Liver (tissue), 3 donors: Measurements from ENCODE around the gene GP1BB.

Experiments
- CTCF ChIP-seq: fragments of 150-350 bp; IDR thresholded peaks from 2 replicates; pipeline ENCODE4 v1.5.1; 2017; ENCODE audit warnings: improper control_type of control experiment, low read depth, low read length; ENCODE audit not compliant: missing input control
- EGR1 ChIP-seq, 2 donors: IDR thresholded peaks; 2 replicates each; pipeline ENCODE4 v1.6.1; 2016 to 2018; ENCODE audit warnings: antibody characterized with exemption in 2 of 2, low read depth in 2 of 2
- FOXA1 ChIP-seq: IDR thresholded peaks from 2 replicates; pipeline ENCODE4 v1.6.1; 2016; ENCODE audit warnings: antibody characterized with exemption
- GABPA ChIP-seq, 2 donors: IDR thresholded peaks in 1 of 2; conservative IDR thresholded peaks in 1 of 2; 2 replicates each; pipeline ENCODE4 v1.6.1; 2016; ENCODE audit warnings: antibody characterized with exemption in 2 of 2, mild to moderate bottlenecking in 1 of 2, moderate library complexity in 1 of 2
- HNF4A ChIP-seq, 2 donors: conservative IDR thresholded peaks; 2 replicates each; pipeline ENCODE4 v1.6.1; 2016; ENCODE audit warnings: antibody characterized with exemption in 2 of 2, mild to moderate bottlenecking in 2 of 2
- JUND ChIP-seq, 2 donors: IDR thresholded peaks; 2 replicates each; pipeline ENCODE4 v1.6.1; 2016; ENCODE audit warnings: antibody characterized with exemption in 2 of 2
- RAD21 ChIP-seq, 2 donors: IDR thresholded peaks; 2 replicates each; pipeline ENCODE4 v1.6.1; 2016; ENCODE audit warnings: antibody characterized with exemption in 2 of 2, mild to moderate bottlenecking in 2 of 2
- SP1 ChIP-seq: IDR thresholded peaks from 2 replicates; pipeline ENCODE4 v1.6.1; 2018; ENCODE audit warnings: antibody characterized with exemption, mild to moderate bottlenecking
- TAF1 ChIP-seq: conservative IDR thresholded peaks from 2 replicates; pipeline ENCODE4 v1.6.1; 2016; ENCODE audit warnings: antibody characterized with exemption, mild to moderate bottlenecking
- ZBTB33 ChIP-seq: IDR thresholded peaks from 2 replicates; pipeline ENCODE4 v1.6.1; 2016; ENCODE audit warnings: antibody characterized with exemption
- TF ChIP-seq, protein P1 (sequence below): IDR thresholded peaks from 2 replicates; pipeline ENCODE4 v1.6.1; 2016; ENCODE audit warnings: antibody characterized with exemption, mild to moderate bottlenecking
- donor health status: healthy.
- donor health status: healthy.

DNA sequence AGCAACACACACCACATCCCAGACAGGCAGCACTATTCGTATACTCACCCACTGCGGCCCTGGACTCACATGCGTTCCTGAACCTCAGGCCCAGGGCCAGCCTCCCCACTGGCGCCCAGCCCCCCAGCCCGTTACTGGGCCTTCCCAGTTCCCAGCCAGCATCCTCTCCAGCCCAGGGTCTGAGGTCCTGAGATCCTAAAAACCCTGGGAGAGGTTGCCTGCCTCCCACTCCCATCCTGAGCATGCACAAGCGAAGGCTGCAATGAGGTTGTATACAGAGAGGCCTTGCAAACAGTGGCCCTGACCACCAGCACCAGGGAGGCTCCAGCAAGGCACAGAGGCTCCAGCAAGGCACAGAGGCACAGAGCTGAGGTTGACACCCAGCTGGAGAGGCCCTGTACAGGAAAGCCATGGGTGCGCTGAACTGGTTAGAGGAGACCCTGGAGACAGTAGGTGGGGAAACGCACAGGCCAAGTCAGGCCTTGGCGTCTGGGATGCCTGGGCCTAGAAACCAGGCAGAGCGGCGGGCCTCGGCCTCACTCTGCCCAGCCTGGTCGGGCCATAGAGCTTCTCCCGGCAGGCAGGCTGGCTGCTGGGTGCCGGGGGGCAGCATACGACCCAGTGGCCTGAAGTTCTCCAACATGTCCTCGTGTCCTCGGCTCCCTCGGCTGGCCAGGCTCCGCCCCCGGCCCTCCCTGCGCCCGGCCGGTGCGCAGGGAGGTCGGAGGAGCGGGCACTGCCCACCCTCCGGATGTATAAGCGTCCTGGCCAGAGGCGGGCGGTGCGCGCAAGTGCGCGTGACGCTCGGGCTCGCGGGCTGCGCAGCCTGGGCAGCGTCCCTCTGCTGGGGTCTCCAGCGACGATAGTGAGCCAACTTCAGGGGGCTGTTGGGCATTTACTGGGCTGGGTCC lies 34.9 kb downstream of the GP1BB start:
- TF ChIP-seq ZBTB33 (no peak), CTCF (no peak), RAD21 (IDR thresholded peaks at IDR 0.05) (no peak), FOXA1 (no peak), HNF4A (conservative IDR thresholded peaks at IDR 0.05) (no peak), GABPA (IDR thresholded peaks at IDR 0.05 in 1 of 2, conservative IDR thresholded peaks at IDR 0.05 in 1 of 2) (no peak), SP1 (no peak), TAF1 (no peak), EGR1 (IDR thresholded peaks at IDR 0.05; ENCODE audit: low read depth in 2 of 2) (no peak), JUND (IDR thresholded peaks at IDR 0.05) (no peak)
- TF ChIP-seq, protein P1, sequence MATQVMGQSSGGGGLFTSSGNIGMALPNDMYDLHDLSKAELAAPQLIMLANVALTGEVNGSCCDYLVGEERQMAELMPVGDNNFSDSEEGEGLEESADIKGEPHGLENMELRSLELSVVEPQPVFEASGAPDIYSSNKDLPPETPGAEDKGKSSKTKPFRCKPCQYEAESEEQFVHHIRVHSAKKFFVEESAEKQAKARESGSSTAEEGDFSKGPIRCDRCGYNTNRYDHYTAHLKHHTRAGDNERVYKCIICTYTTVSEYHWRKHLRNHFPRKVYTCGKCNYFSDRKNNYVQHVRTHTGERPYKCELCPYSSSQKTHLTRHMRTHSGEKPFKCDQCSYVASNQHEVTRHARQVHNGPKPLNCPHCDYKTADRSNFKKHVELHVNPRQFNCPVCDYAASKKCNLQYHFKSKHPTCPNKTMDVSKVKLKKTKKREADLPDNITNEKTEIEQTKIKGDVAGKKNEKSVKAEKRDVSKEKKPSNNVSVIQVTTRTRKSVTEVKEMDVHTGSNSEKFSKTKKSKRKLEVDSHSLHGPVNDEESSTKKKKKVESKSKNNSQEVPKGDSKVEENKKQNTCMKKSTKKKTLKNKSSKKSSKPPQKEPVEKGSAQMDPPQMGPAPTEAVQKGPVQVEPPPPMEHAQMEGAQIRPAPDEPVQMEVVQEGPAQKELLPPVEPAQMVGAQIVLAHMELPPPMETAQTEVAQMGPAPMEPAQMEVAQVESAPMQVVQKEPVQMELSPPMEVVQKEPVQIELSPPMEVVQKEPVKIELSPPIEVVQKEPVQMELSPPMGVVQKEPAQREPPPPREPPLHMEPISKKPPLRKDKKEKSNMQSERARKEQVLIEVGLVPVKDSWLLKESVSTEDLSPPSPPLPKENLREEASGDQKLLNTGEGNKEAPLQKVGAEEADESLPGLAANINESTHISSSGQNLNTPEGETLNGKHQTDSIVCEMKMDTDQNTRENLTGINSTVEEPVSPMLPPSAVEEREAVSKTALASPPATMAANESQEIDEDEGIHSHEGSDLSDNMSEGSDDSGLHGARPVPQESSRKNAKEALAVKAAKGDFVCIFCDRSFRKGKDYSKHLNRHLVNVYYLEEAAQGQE: no peak
